IMR-90 (cell line): ENCODE measurements around the gene CKS1B. TPM values are rescaled to one million over a fixed set of nuclear protein-coding genes. Genes with fewer than 3 reads are reported as not detected.

Experiments
- ATAC-seq: fragments of 200-7000 bp; cut with Tn5 transposase; 2 replicates; pipeline ENCODE4 v1.9.1; 2020; ENCODE audit warnings: low read depth, mild to moderate bottlenecking, moderate library complexity
- BruUV-seq: library from RNA; stranded (reverse); fragments of 400-500 nt; replicated peaks from 2 replicates; lab custom pipeline; 2021; lab: Mats Ljungman, UMichigan
- CTCF ChIA-PET: fragments of 300-600 bp; formaldehyde crosslinking; extraction: SDS; loops from one replicate; lab custom pipeline; 2021; ENCODE audit warnings: antibody characterized with exemption; lab: Yijun Ruan, JAX
- POLR2A ChIA-PET: fragments of 300-600 bp; sonication (Branson Sonifier 250); formaldehyde crosslinking; loops from one replicate; lab custom pipeline; 2022; ENCODE audit warnings: antibody characterized with exemption; ENCODE audit not compliant: unreplicated experiment; lab: Charles Lee
- DNase-seq: peaks from one replicate; pipeline ENCODE4 v3.0.0; 2013
- H2AFZ ChIP-seq: replicated peaks from 2 replicates; pipeline ENCODE3; 2013; ENCODE audit warnings: low read length, mild to moderate bottlenecking; ENCODE audit not compliant: poor library complexity
- H2AK5ac ChIP-seq: 2 replicates; pipeline ENCODE4 v1.6.1; 2013; ENCODE audit warnings: low read depth, low read length, inconsistent platforms
- H2AK9ac ChIP-seq: replicated peaks from 2 replicates; pipeline ENCODE3; 2013; ENCODE audit warnings: mild to moderate bottlenecking, low read depth, low read length, moderate library complexity; ENCODE audit not compliant: poor library complexity
- H2BK120ac ChIP-seq: 2 replicates; pipeline ENCODE4 v1.6.1; 2013; ENCODE audit warnings: low read depth, low read length, inconsistent platforms
- H2BK15ac ChIP-seq: 3 replicates; pipeline ENCODE4 v1.6.1; 2013; ENCODE audit warnings: low read depth, low read length, inconsistent platforms
- H2BK20ac ChIP-seq: 2 replicates; pipeline ENCODE4 v1.6.1; 2013; ENCODE audit warnings: low read depth, mild to moderate bottlenecking, inconsistent platforms, low read length, moderate library complexity
- H2BK5ac ChIP-seq: 2 replicates; pipeline ENCODE4 v1.6.1; 2013; ENCODE audit warnings: mild to moderate bottlenecking, low read depth, low read length, inconsistent platforms; ENCODE audit not compliant: poor library complexity, severe bottlenecking
- H3K14ac ChIP-seq: replicated peaks from 2 replicates; pipeline ENCODE4 v1.6.1; 2013; ENCODE audit warnings: low read depth, low read length, inconsistent platforms
- H3K18ac ChIP-seq: 2 replicates; pipeline ENCODE4 v1.6.1; 2013; ENCODE audit warnings: low read depth, low read length, control low read depth
- H3K23ac ChIP-seq: 2 replicates; pipeline ENCODE4 v1.6.1; 2013; ENCODE audit warnings: low read depth, low read length, inconsistent platforms
- H3K27ac ChIP-seq: 2 replicates; pipeline ENCODE4 v1.5.1; 2013; ENCODE audit warnings: mild to moderate bottlenecking, control low read depth, low read length; ENCODE audit not compliant: insufficient read depth
- H3K27me3 ChIP-seq: 2 replicates; pipeline ENCODE4 v1.6.1; 2013; ENCODE audit warnings: low read length; ENCODE audit not compliant: control insufficient read depth, insufficient read depth
- H3K36me3 ChIP-seq: 2 replicates; pipeline ENCODE4 v1.6.1; 2013; ENCODE audit warnings: low read length, mixed read lengths; ENCODE audit not compliant: control insufficient read depth, insufficient read depth
- H3K4ac ChIP-seq: 2 replicates; pipeline ENCODE4 v1.6.1; 2013; ENCODE audit warnings: low read depth, low read length, inconsistent platforms
- H3K4me1 ChIP-seq: 2 replicates; pipeline ENCODE4 v1.6.1; 2013; ENCODE audit warnings: low read length, mixed read lengths; ENCODE audit not compliant: control insufficient read depth, insufficient read depth
- H3K4me2 ChIP-seq: 2 replicates; pipeline ENCODE4 v1.6.1; 2013; ENCODE audit warnings: low read depth, mild to moderate bottlenecking, control low read depth, low read length, moderate library complexity
- H3K4me3 ChIP-seq: 2 replicates; pipeline ENCODE4 v1.5.1; 2013; ENCODE audit warnings: low read depth, mild to moderate bottlenecking, control low read depth, low read length, moderate library complexity; ENCODE audit not compliant: insufficient read depth
- H3K56ac ChIP-seq: 2 replicates; pipeline ENCODE4 v1.6.1; 2013; ENCODE audit warnings: low read length, inconsistent platforms; ENCODE audit not compliant: insufficient read depth; ENCODE audit errors: extremely low read depth
- H3K79me1 ChIP-seq, 2 experiments: 2 replicates each; pipeline ENCODE4 v1.6.1; 2013; ENCODE audit warnings: low read length in 2 of 2, inconsistent platforms in 1 of 2, low read depth in 1 of 2
- H3K9ac ChIP-seq: 2 replicates; pipeline ENCODE4 v1.6.1; 2013; ENCODE audit warnings: low read depth, low read length, control low read depth
- H3K9me1 ChIP-seq: 2 replicates; pipeline ENCODE4 v1.6.1; 2013; ENCODE audit warnings: low read length, inconsistent platforms; ENCODE audit not compliant: insufficient read depth
- H3K9me3 ChIP-seq: 2 replicates; pipeline ENCODE4 v1.6.1; 2013; ENCODE audit warnings: low read length; ENCODE audit not compliant: control insufficient read depth, insufficient read depth
- H4K20me1 ChIP-seq: 2 replicates; pipeline ENCODE4 v1.6.1; 2013; ENCODE audit warnings: low read length, inconsistent platforms; ENCODE audit not compliant: insufficient read depth
- H4K5ac ChIP-seq: 2 replicates; pipeline ENCODE4 v1.6.1; 2013; ENCODE audit warnings: mild to moderate bottlenecking, low read depth, low read length, control low read depth
- H4K8ac ChIP-seq, 2 experiments: 2 replicates each; pipeline ENCODE4 v1.6.1; 2013; ENCODE audit warnings: low read depth in 2 of 2, low read length in 2 of 2, control low read depth in 1 of 2, inconsistent platforms in 1 of 2
- H4K91ac ChIP-seq: 2 replicates; pipeline ENCODE4 v1.6.1; 2013; ENCODE audit warnings: low read depth, low read length, inconsistent platforms; ENCODE audit not compliant: insufficient read depth
- CEBPB ChIP-seq: IDR thresholded peaks from 2 replicates; pipeline ENCODE4 v1.6.1; 2012; ENCODE audit warnings: low read depth, low read length, improper control_type of control experiment
- ELK1 ChIP-seq: fragments of 150-350 bp; IDR thresholded peaks from 2 replicates; pipeline ENCODE4 v1.6.1; 2016; ENCODE audit warnings: low read depth, mild to moderate bottlenecking, low read length, moderate library complexity, borderline replicate concordance
- FOS ChIP-seq: fragments of 150-350 bp; IDR thresholded peaks from 2 replicates; pipeline ENCODE4 v1.6.1; 2016; ENCODE audit warnings: low read depth, low read length
- MAFK ChIP-seq: IDR thresholded peaks from 2 replicates; pipeline ENCODE4 v1.6.1; 2012; ENCODE audit warnings: low read depth, low read length, improper control_type of control experiment
- MAZ ChIP-seq: IDR thresholded peaks from 2 replicates; pipeline ENCODE4 v1.6.1; 2012; ENCODE audit warnings: low read depth, mild to moderate bottlenecking, low read length, improper control_type of control experiment, moderate library complexity, borderline replicate concordance
- MXI1 ChIP-seq: IDR thresholded peaks from 2 replicates; pipeline ENCODE4 v1.6.1; 2012; ENCODE audit warnings: low read depth, mild to moderate bottlenecking, low read length, moderate library complexity, borderline replicate concordance
- NFE2L2 ChIP-seq: fragments of 150-350 bp; IDR thresholded peaks from 2 replicates; pipeline ENCODE4 v1.6.1; 2016; ENCODE audit warnings: low read depth, mild to moderate bottlenecking, low read length
- RFX5 ChIP-seq: IDR thresholded peaks from 2 replicates; pipeline ENCODE4 v1.8.0; 2012; ENCODE audit warnings: low read depth, mild to moderate bottlenecking, low read length, moderate library complexity
- SMC3 ChIP-seq: fragments of 150-350 bp; IDR thresholded peaks from 2 replicates; pipeline ENCODE4 v1.6.1; 2016; ENCODE audit warnings: low read depth, mild to moderate bottlenecking, antibody characterized with exemption, low read length, moderate library complexity
- WGBS, 2 experiments: methylation state at CpG; one replicate each; pipeline versions ENCODE4 v1.1.5 to v1.1.7; 2013; ENCODE audit warnings: missing lambda C conversion rate in 2 of 2; ENCODE audit not compliant: insufficient read length in 1 of 2; ENCODE audit errors: extremely low coverage in 2 of 2; 5-methylcytosine and 5-hydroxymethylcytosine counted together
- dilution Hi-C: fragments of 300-500 bp; cut with HindIII; formaldehyde crosslinking; loops from one replicate; pipeline ENCODE4 v1.14.3; 2018; ENCODE audit warnings: low sequenced_read_pairs; ENCODE audit not compliant: unreplicated experiment
- in situ Hi-C: fragments of 300-500 bp; cut with MboI; formaldehyde crosslinking; loops from 3 replicates; pipeline ENCODE4 v1.14.3; 2019; ENCODE audit warnings: low sequenced_read_pairs, inconsistent platforms, mixed read lengths
- intact Hi-C: fragments of 100-400 bp; cut with micrococcal nuclease; formaldehyde crosslinking; loops from 2 replicates; pipeline ENCODE4 v1.10.0; 2022
- polyA plus RNA-seq, 3 experiments: library from polyadenylated mRNA; depleted of rRNA; stranded (reverse); fragments of >200 nt; gene quantifications; 2 replicates each; pipeline ENCODE4 v1.2.3, GENCODE V29; 2012; ENCODE audit warnings: low replicate concordance in 1 of 3
- total RNA-seq: library from RNA; depleted of rRNA; stranded (reverse); fragments of >200 nt; gene quantifications from 2 replicates; pipeline ENCODE4 v1.2.3, GENCODE V29; 2012
- TF ChIP-seq, protein P1 (sequence below): conservative IDR thresholded peaks from 2 replicates; pipeline ENCODE4 v1.5.1; 2012; ENCODE audit warnings: mild to moderate bottlenecking, low read depth, low read length, improper control_type of control experiment

Gene CKS1B
- total and polyA plus RNA-seq, 2 of the 4 experiments (the other 2 are of a cell fraction), result 140 to 195 TPM

DNA sequence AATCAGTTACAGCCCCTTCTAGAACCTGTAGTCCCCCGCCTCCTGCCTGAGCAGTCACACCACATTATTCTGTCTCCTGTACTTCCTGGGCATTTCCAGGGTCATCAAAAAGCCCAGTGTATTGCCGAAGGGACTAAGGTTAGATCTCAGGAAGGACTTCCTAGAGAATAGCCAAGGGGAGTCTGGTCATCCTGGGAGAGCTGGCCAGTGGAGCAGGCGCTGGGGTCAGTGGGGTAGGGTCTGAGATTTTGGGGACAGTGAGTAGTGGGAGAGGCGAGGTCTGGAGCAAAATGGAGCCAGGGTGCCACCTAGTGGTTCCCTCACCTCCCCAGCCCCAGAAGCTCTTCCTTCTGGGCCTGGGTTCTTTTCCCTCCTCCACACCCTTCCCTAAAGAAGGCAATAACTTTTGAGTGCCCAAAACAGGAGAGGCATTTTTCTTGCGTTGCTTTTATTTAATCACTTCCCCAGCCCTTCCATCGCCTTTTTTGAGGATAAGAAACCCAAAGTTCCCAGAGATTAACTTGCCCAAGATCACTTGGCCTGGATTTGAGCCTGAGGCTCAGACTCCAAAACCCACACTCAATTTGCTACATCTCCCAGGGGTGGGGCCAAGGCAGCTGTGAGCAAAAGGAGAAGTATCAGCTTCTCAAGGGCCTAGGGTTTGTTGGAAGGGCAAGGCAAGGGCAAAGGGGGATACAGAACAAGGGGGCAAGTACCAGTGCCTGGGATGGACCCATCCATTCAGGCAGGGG lies 30.7 kb upstream of the CKS1B start (continued):
- TF ChIP-seq NFE2L2, result no peak

- H2AK5ac ChIP-seq, result no peak overlapping the region
- H2AFZ ChIP-seq, result no peak overlapping the region
- DNase-seq (no peak), ATAC-seq (no peak)
- no peaks in the 10 kb centered on the region; the same call in 1 of the 2 replicates for H3K9me1 ChIP-seq
- H3K9me3 ChIP-seq, result no peaks in the 10 kb centered on the region
- no peak overlapping the region for H3K9ac ChIP-seq
- H4K5ac ChIP-seq, result no peak overlapping the region
- H3K4ac ChIP-seq, result no peak overlapping the region
- CTCF ChIA-PET, result interaction anchor here (0.6 to 1.1 kb wide), 2 partner anchors 16 to 33 kb away, joined by 3 read pairs; partner anchors contain the start of gene PYGO2
- H2AK9ac ChIP-seq, result no peak overlapping the region
- TF ChIP-seq, protein P1, sequence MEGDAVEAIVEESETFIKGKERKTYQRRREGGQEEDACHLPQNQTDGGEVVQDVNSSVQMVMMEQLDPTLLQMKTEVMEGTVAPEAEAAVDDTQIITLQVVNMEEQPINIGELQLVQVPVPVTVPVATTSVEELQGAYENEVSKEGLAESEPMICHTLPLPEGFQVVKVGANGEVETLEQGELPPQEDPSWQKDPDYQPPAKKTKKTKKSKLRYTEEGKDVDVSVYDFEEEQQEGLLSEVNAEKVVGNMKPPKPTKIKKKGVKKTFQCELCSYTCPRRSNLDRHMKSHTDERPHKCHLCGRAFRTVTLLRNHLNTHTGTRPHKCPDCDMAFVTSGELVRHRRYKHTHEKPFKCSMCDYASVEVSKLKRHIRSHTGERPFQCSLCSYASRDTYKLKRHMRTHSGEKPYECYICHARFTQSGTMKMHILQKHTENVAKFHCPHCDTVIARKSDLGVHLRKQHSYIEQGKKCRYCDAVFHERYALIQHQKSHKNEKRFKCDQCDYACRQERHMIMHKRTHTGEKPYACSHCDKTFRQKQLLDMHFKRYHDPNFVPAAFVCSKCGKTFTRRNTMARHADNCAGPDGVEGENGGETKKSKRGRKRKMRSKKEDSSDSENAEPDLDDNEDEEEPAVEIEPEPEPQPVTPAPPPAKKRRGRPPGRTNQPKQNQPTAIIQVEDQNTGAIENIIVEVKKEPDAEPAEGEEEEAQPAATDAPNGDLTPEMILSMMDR, result no peak
- TF ChIP-seq MAZ (no peak), RFX5 (no peak), MXI1 (no peak), CEBPB (no peak), FOS (no peak), MAFK (no peak), SMC3 (no peak), ELK1 (no peak)
- in situ Hi-C loops, result no loop called here
- 12% methylated on average over 4 of the region's 9 CpGs; no CpG with 5 or more reads in 1 of the 2 experiments for WGBS, 2 experiments
- no peaks in the 10 kb centered on the region; the same call in 1 of the 2 replicates for H4K20me1 ChIP-seq
- H3K4me1 ChIP-seq, result no peaks in the 10 kb centered on the region; the same call in 1 of the 2 replicates
- POLR2A ChIA-PET, result interaction anchor here (0.5 kb wide), 1 partner anchor 386 kb away, joined by 8 read pairs; the partner anchor contains the start of gene UBE2Q1
- no peak overlapping the region for H4K8ac ChIP-seq
- H3K79me1 ChIP-seq, result no peaks in the 10 kb centered on the region
- H3K23ac ChIP-seq, result no peak overlapping the region
- no peak overlapping the region for H3K4me2 ChIP-seq
- dilution Hi-C loops, result no loop called here
- no peak overlapping the region for H3K14ac ChIP-seq
- no TSS peak for BruUV-seq
- H2BK20ac ChIP-seq, result no peak overlapping the region
- intact Hi-C loops, result no loop called here
- H3K4me3 ChIP-seq, result no peak overlapping the region
- H4K91ac ChIP-seq, result no peak overlapping the region
- H3K27ac ChIP-seq, result no peak overlapping the region
- no peak overlapping the region for H2BK15ac ChIP-seq
- H3K36me3 ChIP-seq, result peaks cover 36% of the 10 kb centered on the region
- H3K27me3 ChIP-seq, result no peaks in the 10 kb centered on the region
- H3K18ac ChIP-seq, result no peak overlapping the region
- H2BK120ac ChIP-seq, result no peak overlapping the region
- no peak overlapping the region for H2BK5ac ChIP-seq
- no peak overlapping the region for H3K56ac ChIP-seq
Measured at GRCh38 chr1:154944401-154945159, 29.9 kb upstream of the CKS1B start.
